Measurements from ENCODE around the gene GPS1.

- TF ChIP-seq CTCF (conservative IDR thresholded peaks at IDR 0.05; ENCODE audit: low read depth in 2 of 2) (no peak), CREB1 (CRISPR knock-in tag; IDR thresholded peaks at IDR 0.05; ENCODE audit: low read depth) (no peak), EZH2 (IDR thresholded peaks at IDR 0.05; ENCODE audit: low read depth, unreplicated experiment) (no peak), REST (IDR thresholded peaks at IDR 0.05; ENCODE audit: unreplicated experiment) (no peak)
Measured at GRCh38 chr17:82014432-82014831, 37.3 kb upstream of the GPS1 start.
